ENCODE data around the gene PEX11G.

The PEX11G gene

GRCh38 chr19:7515110-7515644 lies 26.3 kb upstream of the PEX11G start:
- DNase-seq (ENCODE audit: extremely low spot score) = no peak
- CTCF ChIA-PET = no interaction called here
- POLR2A ChIA-PET = no interaction called here
- TF ChIP-seq, protein P1, sequence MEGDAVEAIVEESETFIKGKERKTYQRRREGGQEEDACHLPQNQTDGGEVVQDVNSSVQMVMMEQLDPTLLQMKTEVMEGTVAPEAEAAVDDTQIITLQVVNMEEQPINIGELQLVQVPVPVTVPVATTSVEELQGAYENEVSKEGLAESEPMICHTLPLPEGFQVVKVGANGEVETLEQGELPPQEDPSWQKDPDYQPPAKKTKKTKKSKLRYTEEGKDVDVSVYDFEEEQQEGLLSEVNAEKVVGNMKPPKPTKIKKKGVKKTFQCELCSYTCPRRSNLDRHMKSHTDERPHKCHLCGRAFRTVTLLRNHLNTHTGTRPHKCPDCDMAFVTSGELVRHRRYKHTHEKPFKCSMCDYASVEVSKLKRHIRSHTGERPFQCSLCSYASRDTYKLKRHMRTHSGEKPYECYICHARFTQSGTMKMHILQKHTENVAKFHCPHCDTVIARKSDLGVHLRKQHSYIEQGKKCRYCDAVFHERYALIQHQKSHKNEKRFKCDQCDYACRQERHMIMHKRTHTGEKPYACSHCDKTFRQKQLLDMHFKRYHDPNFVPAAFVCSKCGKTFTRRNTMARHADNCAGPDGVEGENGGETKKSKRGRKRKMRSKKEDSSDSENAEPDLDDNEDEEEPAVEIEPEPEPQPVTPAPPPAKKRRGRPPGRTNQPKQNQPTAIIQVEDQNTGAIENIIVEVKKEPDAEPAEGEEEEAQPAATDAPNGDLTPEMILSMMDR (IDR thresholded peaks at IDR 0.05; ENCODE audit: control extremely low read depth, extremely low read depth, low read depth, missing control alignments) = no peak

DNA sequence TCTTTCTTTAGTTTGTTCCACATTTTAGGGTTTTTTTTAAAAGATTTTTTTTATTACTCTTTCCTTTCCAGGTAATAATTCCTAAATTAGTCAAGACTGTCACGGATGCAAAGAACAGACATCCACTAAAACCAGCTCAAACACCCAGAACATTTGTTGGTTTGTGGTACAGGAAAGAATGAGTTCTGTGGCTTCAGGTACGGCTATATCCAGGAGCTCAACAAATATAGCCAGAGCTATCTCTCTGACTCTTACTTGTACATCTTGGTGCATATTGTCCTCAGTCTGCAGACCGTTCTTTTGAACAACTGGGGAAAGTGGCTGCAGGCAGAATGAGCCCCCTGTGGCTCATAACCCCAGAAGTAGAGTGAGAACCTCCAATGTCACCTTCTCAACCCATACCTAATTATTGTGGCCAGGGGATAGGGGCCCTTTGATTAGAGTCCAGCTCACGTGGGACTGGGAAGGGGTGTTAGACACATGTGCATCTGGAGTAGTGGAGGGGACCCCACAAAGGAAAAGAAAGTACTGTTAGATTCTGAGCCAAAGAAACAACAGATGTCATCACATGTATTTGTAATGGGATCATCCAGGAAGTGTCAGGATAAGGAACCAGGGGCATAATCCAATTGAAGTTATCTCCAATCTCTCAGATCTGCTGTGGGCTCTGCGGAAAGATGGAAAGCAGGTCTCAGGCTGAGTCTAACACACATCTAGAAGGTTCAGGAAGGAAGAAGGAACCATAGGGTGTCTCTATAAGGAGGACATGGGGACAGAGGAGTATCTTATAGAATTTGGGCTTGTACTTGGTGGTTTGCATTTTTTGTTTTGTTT lies 25.2 kb upstream of the PEX11G start:
- no peak for DNase-seq (ENCODE audit: extremely low spot score)
- ChIA-PET CTCF (interaction anchor here (0.6 to 2.3 kb wide), 3 partner anchors 17 to 344 kb away, joined by 3 to 10 read pairs (median 3); a partner anchor contains a TSS), POLR2A (no interaction called here)
- TF ChIP-seq, protein P1 (IDR thresholded peaks at IDR 0.05; ENCODE audit: control extremely low read depth, extremely low read depth, low read depth, missing control alignments) = no peak

- DNase-seq (ENCODE audit: extremely low spot score) = no peak
- ChIA-PET CTCF (interaction anchor here (1.5 to 2.3 kb wide), 3 partner anchors 16 to 71 kb away, joined by 3 to 10 read pairs (median 3); a partner anchor contains a TSS), POLR2A (no interaction called here)
- TF ChIP-seq, protein P1 (IDR thresholded peaks at IDR 0.05; ENCODE audit: control extremely low read depth, extremely low read depth, low read depth, missing control alignments) = no peak
These were observed 23.6 kb upstream of the PEX11G start for GRCh38 chr19:7512400-7512851.

DNA sequence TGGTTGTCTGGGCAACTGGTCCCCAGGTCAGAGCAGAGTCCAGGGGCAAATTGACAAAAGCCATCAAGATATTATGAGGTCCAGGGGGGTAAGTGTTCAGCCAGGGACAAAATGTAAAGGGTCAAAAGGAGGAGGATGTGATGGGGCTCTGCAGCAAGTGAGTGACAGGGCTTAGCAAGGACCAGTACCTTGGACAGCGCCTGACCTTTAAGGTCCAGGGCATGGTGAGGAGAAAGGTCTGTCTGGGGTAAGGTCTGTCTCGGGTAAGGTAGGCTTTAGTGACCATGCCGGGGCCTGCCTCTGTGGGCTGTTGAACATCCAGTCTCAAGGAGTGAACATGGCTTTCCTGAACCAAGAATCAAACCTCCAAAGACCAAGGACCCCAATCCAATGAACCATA lies 20.8 kb upstream of the PEX11G start:
- no peak for DNase-seq (ENCODE audit: extremely low spot score)
- TF ChIP-seq, protein P1 (IDR thresholded peaks at IDR 0.05; ENCODE audit: control extremely low read depth, extremely low read depth, low read depth, missing control alignments) = no peak
- POLR2A ChIA-PET = no interaction called here
- CTCF ChIA-PET = no interaction called here

- DNase-seq (ENCODE audit: extremely low spot score) = no peak
- ChIA-PET POLR2A (no interaction called here), CTCF (no interaction called here)
- TF ChIP-seq, protein P1 (IDR thresholded peaks at IDR 0.05; ENCODE audit: control extremely low read depth, extremely low read depth, low read depth, missing control alignments) = no peak
These were observed 19.0 kb upstream of the PEX11G start for GRCh38 chr19:7507884-7508283.

DNA sequence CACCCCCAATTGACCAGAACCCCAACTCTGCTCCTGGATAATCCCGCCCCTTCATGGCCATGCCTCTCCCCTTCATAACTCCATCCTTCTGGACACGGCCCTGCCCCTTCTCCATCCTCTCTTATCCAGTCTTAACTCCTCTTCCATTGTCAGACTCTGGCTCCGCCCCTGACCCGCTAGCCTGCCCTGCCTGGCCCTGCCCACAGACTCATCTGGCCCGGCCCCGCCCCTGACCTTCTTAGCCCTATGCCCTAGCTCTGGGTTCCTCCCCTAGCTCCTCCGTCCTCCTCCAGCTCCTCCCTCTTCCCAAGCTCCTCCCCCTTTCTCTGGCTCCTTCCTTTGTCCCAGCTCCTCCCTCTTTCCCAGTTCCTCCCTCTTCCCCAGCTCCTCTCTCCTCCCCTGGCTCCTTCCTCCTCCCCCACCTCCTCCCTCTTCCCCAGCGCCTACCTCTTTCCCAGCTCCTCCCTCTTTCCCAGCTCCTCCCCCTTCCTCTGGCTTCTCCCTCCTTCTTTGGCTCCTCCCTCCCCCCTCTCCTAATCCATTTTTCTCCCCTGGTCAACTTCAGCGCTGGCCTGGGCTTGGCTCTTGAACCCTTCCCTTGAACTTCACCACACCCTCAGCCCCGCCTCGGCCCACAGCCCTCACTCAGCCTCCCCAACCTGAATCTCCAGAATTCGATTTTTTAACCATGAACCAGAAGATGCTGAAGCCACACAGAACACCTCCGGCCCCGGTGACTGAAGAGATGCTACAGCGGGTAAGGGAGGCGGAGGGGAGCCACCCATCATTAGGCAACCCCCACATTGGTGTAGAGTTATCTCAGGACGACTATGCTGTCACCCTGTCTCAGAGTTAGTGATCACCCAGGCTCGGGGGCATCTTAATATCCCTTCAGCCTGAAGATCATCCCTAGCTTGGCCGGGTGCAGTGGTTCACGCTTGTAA lies 17.8 kb upstream of the PEX11G start:
- DNase-seq (ENCODE audit: extremely low spot score) = peak; percentile 66
- ChIA-PET CTCF (interaction anchor here (1.2 to 1.5 kb wide), 2 partner anchors 11 to 12 kb away, joined by 3 to 4 read pairs; no protein-coding TSS in a partner anchor), POLR2A (interaction anchor here (0.6 kb wide), 1 partner anchor 18 kb away, joined by 4 read pairs; the partner anchor contains the start of gene PEX11G)
- TF ChIP-seq, protein P1 (IDR thresholded peaks at IDR 0.05; ENCODE audit: control extremely low read depth, extremely low read depth, low read depth, missing control alignments) = no peak
